SK-N-SH treated with all-trans-retinoic acid at 6 μM for 48 hours (cell line): Measurements from ENCODE around the gene MILR1.

ENCODE experiments used
- ATAC-seq: fragments of 200-7000 bp; cut with Tn5 transposase; 3 replicates; pipeline ENCODE4 v1.9.1; 2020; ENCODE audit warnings: mild to moderate bottlenecking, moderate library complexity
- ARNTL ChIP-seq: fragments of 450-650 bp; formaldehyde crosslinking; IDR thresholded peaks from 2 replicates; pipeline ENCODE4 v1.5.0; 2020; ENCODE audit warnings: low read depth, mild to moderate bottlenecking, moderate library complexity, borderline replicate concordance
- BACH2 ChIP-seq: fragments of 250-450 bp; sonication (Bioruptor Pico); IDR thresholded peaks from 2 replicates; pipeline ENCODE4 v1.9.0; 2021; ENCODE audit warnings: mild to moderate bottlenecking, borderline replicate concordance
- CREB5 ChIP-seq: fragments of 250-450 bp; sonication (Bioruptor Pico); IDR thresholded peaks from 2 replicates; pipeline ENCODE4 v1.5.1; 2020; ENCODE audit warnings: low read depth, mild to moderate bottlenecking, moderate library complexity
- CSRNP3 ChIP-seq: fragments of 250-450 bp; sonication (Bioruptor Pico); IDR thresholded peaks from 2 replicates; pipeline ENCODE4 v1.5.1; 2021; ENCODE audit warnings: mild to moderate bottlenecking, moderate library complexity
- ESRRG ChIP-seq: fragments of 250-450 bp; sonication (Bioruptor Pico); IDR thresholded peaks from 2 replicates; pipeline ENCODE4 v1.6.1; 2021; ENCODE audit warnings: mild to moderate bottlenecking
- GLIS3 ChIP-seq: fragments of 250-450 bp; sonication (Bioruptor Pico); IDR thresholded peaks from 2 replicates; pipeline ENCODE4 v1.5.0; 2020; ENCODE audit warnings: mild to moderate bottlenecking, moderate library complexity
- ISL1 ChIP-seq: fragments of 250-450 bp; sonication (Bioruptor Pico); IDR thresholded peaks from 2 replicates; pipeline ENCODE4 v2.1.2; 2022; ENCODE audit warnings: mild to moderate bottlenecking, moderate library complexity
- OSR1 ChIP-seq: fragments of 250-450 bp; sonication (Bioruptor Pico); IDR thresholded peaks from 2 replicates; pipeline ENCODE4 v1.8.0; 2022; ENCODE audit warnings: moderate library complexity, mild to moderate bottlenecking, inconsistent platforms
- PATZ1 ChIP-seq: fragments of 250-450 bp; sonication (Bioruptor Pico); IDR thresholded peaks from 2 replicates; pipeline ENCODE4 v1.8.0; 2020; ENCODE audit warnings: mild to moderate bottlenecking, moderate library complexity, borderline replicate concordance
- POU6F1 ChIP-seq: fragments of 250-450 bp; sonication (Bioruptor Pico); IDR thresholded peaks from 2 replicates; pipeline ENCODE4 v1.8.0; 2021; ENCODE audit warnings: low read depth, mild to moderate bottlenecking, moderate library complexity, borderline replicate concordance
- PPARA ChIP-seq: fragments of 250-450 bp; sonication (Bioruptor Pico); IDR thresholded peaks from 2 replicates; pipeline ENCODE4 v1.5.0; 2020; ENCODE audit warnings: mild to moderate bottlenecking, borderline replicate concordance
- RARB ChIP-seq: fragments of 250-450 bp; sonication (Bioruptor Pico); IDR thresholded peaks from 2 replicates; pipeline ENCODE4 v1.8.0; 2021; ENCODE audit warnings: mild to moderate bottlenecking, moderate library complexity
- SNAI2 ChIP-seq: fragments of 250-450 bp; sonication (Bioruptor Pico); IDR thresholded peaks from 2 replicates; pipeline ENCODE4 v1.5.0; 2020; ENCODE audit warnings: mild to moderate bottlenecking, moderate library complexity
- TOX ChIP-seq: fragments of 250-450 bp; sonication (Bioruptor Pico); IDR thresholded peaks from 2 replicates; pipeline ENCODE4 v1.8.0; 2021; ENCODE audit warnings: mild to moderate bottlenecking, moderate library complexity, borderline replicate concordance
- TSHZ2 ChIP-seq: fragments of 250-450 bp; sonication (Bioruptor Pico); IDR thresholded peaks from 2 replicates; pipeline ENCODE4 v1.5.0; 2020; ENCODE audit warnings: mild to moderate bottlenecking, moderate library complexity
- ZC3H10 ChIP-seq: fragments of 250-450 bp; sonication (Bioruptor Pico); IDR thresholded peaks from 2 replicates; pipeline ENCODE4 v1.5.1; 2021; ENCODE audit warnings: mild to moderate bottlenecking, moderate library complexity
- ZFP3 ChIP-seq: fragments of 250-450 bp; sonication (Bioruptor Pico); IDR thresholded peaks from 2 replicates; pipeline ENCODE4 v1.5.0; 2020; ENCODE audit warnings: mild to moderate bottlenecking, moderate library complexity
- ZFP30 ChIP-seq: fragments of 450-650 bp; formaldehyde crosslinking; IDR thresholded peaks from 2 replicates; pipeline ENCODE4 v1.5.0; 2022; ENCODE audit warnings: mild to moderate bottlenecking, moderate library complexity
- ZNF70 ChIP-seq: fragments of 450-650 bp; formaldehyde crosslinking; IDR thresholded peaks from 2 replicates; pipeline ENCODE4 v1.5.0; 2020; ENCODE audit warnings: mild to moderate bottlenecking, moderate library complexity
- ZNF8 ChIP-seq: fragments of 450-650 bp; formaldehyde crosslinking; IDR thresholded peaks from 2 replicates; pipeline ENCODE4 v1.5.0; 2020; ENCODE audit warnings: mild to moderate bottlenecking, moderate library complexity

MILR1 gene

GRCh38 chr17:64439956-64440355 is 9.0 kb upstream of the MILR1 start:
- TF ChIP-seq TOX (CRISPR knock-in tag) (no peak), ISL1 (CRISPR knock-in tag) (no peak), CSRNP3 (CRISPR knock-in tag) (no peak), GLIS3 (CRISPR knock-in tag) (no peak), SNAI2 (CRISPR knock-in tag) (no peak), ARNTL (CRISPR knock-in tag) (no peak), POU6F1 (CRISPR knock-in tag) (no peak), TSHZ2 (no peak), ZNF8 (CRISPR knock-in tag) (no peak), RARB (no peak), PATZ1 (CRISPR knock-in tag) (no peak), ZFP30 (CRISPR knock-in tag) (no peak), OSR1 (CRISPR knock-in tag) (no peak), ZNF70 (CRISPR knock-in tag) (no peak)
- no peak for ATAC-seq

- TF ChIP-seq ESRRG (CRISPR knock-in tag) (no peak), ZFP30 (CRISPR knock-in tag) (no peak), ISL1 (CRISPR knock-in tag) (no peak), ZFP3 (CRISPR knock-in tag) (no peak), PPARA (no peak), CREB5 (CRISPR knock-in tag) (no peak), ZNF8 (CRISPR knock-in tag) (no peak), BACH2 (CRISPR knock-in tag) (no peak), ARNTL (CRISPR knock-in tag) (no peak), ZC3H10 (CRISPR knock-in tag) (no peak)
- no peak for ATAC-seq
Measured at GRCh38 chr17:64441772-64442540, 7.0 kb upstream of the MILR1 start.

GRCh38 chr17:64442541-64442971 is 6.4 kb upstream of the MILR1 start:
- TF ChIP-seq POU6F1 (CRISPR knock-in tag) (no peak), CREB5 (CRISPR knock-in tag) (no peak)
- no peak for ATAC-seq
